ENCODE measurements around the gene NDRG2.

The NDRG2 gene

GRCh38 chr14:21024585-21025370, at the start of gene NDRG2:
Gene NDRG2, minus strand, starts transcription at chr14:21025061. Its CDS starts 1,746 bp downstream, at chr14:21023315.
- DNase-seq (ENCODE audit: low spot score) = peak; percentile 78
- no peak for TF ChIP-seq CTCF (IDR thresholded peaks at IDR 0.05; ENCODE audit: extremely low read depth, missing control alignments)

GRCh38 chr14:21073921-21074320, 49.1 kb upstream of the NDRG2 start:
- TF ChIP-seq CTCF (IDR thresholded peaks at IDR 0.05; ENCODE audit: extremely low read depth, missing control alignments) = no peak
- DNase-seq (ENCODE audit: low spot score) = peak; percentile 21

GRCh38 chr14:21072781-21073339, 48.0 kb upstream of the NDRG2 start:
- peak; percentile 34 for DNase-seq (ENCODE audit: low spot score)

GRCh38 chr14:21072031-21072473, 47.2 kb upstream of the NDRG2 start:
- no peak for TF ChIP-seq CTCF (IDR thresholded peaks at IDR 0.05; ENCODE audit: extremely low read depth, missing control alignments)
- DNase-seq (ENCODE audit: low spot score) = no peak

More at GRCh38 chr14:21072781-21073339, 48.0 kb upstream of the NDRG2 start:
- TF ChIP-seq CTCF (IDR thresholded peaks at IDR 0.05; ENCODE audit: extremely low read depth, missing control alignments) = no peak

- no peak for TF ChIP-seq CTCF (IDR thresholded peaks at IDR 0.05; ENCODE audit: extremely low read depth, missing control alignments)
- peak; percentile 93 for DNase-seq (ENCODE audit: low spot score)
Measured at GRCh38 chr14:21071225-21072030, 46.6 kb upstream of the NDRG2 start.

GRCh38 chr14:21070610-21071224, 45.9 kb upstream of the NDRG2 start:
- peak; percentile 70 for DNase-seq (ENCODE audit: low spot score)
- TF ChIP-seq CTCF (IDR thresholded peaks at IDR 0.05; ENCODE audit: extremely low read depth, missing control alignments) = no peak
